Measurements from ENCODE around the gene SLK.

- TF ChIP-seq CTCF (IDR thresholded peaks at IDR 0.05) (no peak), ZFX (IDR thresholded peaks at IDR 0.05; ENCODE audit: borderline replicate concordance) (no peak)
These were observed 67.7 kb downstream of the SLK start for GRCh38 chr10:104034401-104035193.

Data from 22Rv1 (cell line).